H1 (cell line): ENCODE measurements around the gene TET2. TPM values are rescaled to one million over a fixed set of nuclear protein-coding genes. Genes with fewer than 3 reads are reported as not detected.

ENCODE experiments used
- CHD7 ChIP-seq: fragments of 300-600 bp; sonication (generic); IDR thresholded peaks from 2 replicates; pipeline ENCODE4 v1.7.1; 2012; ENCODE audit warnings: low read length, moderate library complexity, mild to moderate bottlenecking, inconsistent platforms; ENCODE audit not compliant: insufficient replicate concordance
- E2F6 ChIP-seq: IDR thresholded peaks from 2 replicates; pipeline ENCODE4 v1.6.1; 2012; ENCODE audit warnings: inconsistent platforms
- SAP30 ChIP-seq: fragments of 300-600 bp; sonication (generic); IDR thresholded peaks from 2 replicates; pipeline ENCODE4 v1.7.1; 2012; ENCODE audit warnings: low read length, moderate library complexity, mild to moderate bottlenecking, inconsistent platforms; ENCODE audit not compliant: insufficient read depth, insufficient replicate concordance
- polyA plus RNA-seq, 7 experiments: library from polyadenylated mRNA; depleted of rRNA in 3 of 7; stranded (reverse) in 5 of 7; unstranded in 2 of 7; fragments of >200 nt in 5 of 7; fragments of 200-250 nt in 2 of 7; gene quantifications; 1 replicate in 5 of 7; 2 replicates in 1 of 7; 4 replicates in 1 of 7; pipeline versions ENCODE4 v1.2.1 to v1.2.3, GENCODE V29; 2011 to 2013; ENCODE audit warnings: missing spikeins in 2 of 7, mixed read lengths in 2 of 7
- total RNA-seq: library from RNA; stranded (reverse); fragmentation: NEBNext Ultra II Directional; extraction: Animal tissue kit (Norgen Biotek cat#: 25700); gene quantifications from 2 replicates; pipeline ENCODE4 v1.2.1, GENCODE V29; 2021

The TET2 gene
- total and polyA plus RNA-seq, 2 of the 8 experiments (the other 6 are each of a cell fraction or from before 2014, with no cell fraction given): 1.0 to 2.6 TPM

- TF ChIP-seq CHD7: no peak
- TF ChIP-seq E2F6: no peak
- TF ChIP-seq SAP30: no peak
- TF ChIP-seq, all 59 proteins: peak for 0
These were observed 39.4 kb upstream of the TET2 start (continued) for GRCh38 chr4:105107095-105107856.
